Mucosa of descending colon (tissue), 3 donors: ENCODE data around the gene FSTL4. TPM values are rescaled to one million over a fixed set of nuclear protein-coding genes. Genes with fewer than 3 reads are reported as not detected.
A peak's percentile ranks its signal among the peaks of the same experiment; 100 is the strongest.

Experiments used
- ATAC-seq: fragments of 200-7000 bp; cut with Tn5 transposase; one replicate; pipeline ENCODE4 v1.9.1; 2020; ENCODE audit warnings: mild to moderate bottlenecking, moderate library complexity
- DNase-seq, 3 donors: peaks; one replicate each; pipeline ENCODE4 v3.0.0-alpha.2; 2020
- H3K36me3 ChIP-seq: fragments of 200-600 bp; one replicate; pipeline ENCODE4 v1.8.0; 2021; ENCODE audit warnings: low read depth, mild to moderate bottlenecking
- H3K4me1 ChIP-seq: fragments of 200-600 bp; one replicate; pipeline ENCODE4 v1.8.0; 2021; ENCODE audit warnings: low read depth, mild to moderate bottlenecking
- H3K4me3 ChIP-seq: fragments of 200-600 bp; one replicate; pipeline ENCODE4 v1.8.0; 2021; ENCODE audit warnings: mild to moderate bottlenecking
- H3K9me3 ChIP-seq: fragments of 200-600 bp; one replicate; pipeline ENCODE4 v1.8.0; 2021; ENCODE audit warnings: mild to moderate bottlenecking
- intact Hi-C, 2 donors: fragments of 100-400 bp; cut with DNase I in 1 of 2; cut with micrococcal nuclease in 1 of 2; formaldehyde crosslinking; loops; one replicate each; pipeline versions ENCODE4 v1.11.0 to v1.11.1; 2022; cut with DNase I, micrococcal nuclease
- total RNA-seq, 3 donors: library from RNA; stranded (reverse); fragmentation: NEBNext Ultra II Directional in 2 of 3; extraction: Animal tissue kit (Norgen Biotek cat#: 25700) in 2 of 3; gene quantifications; one replicate each; pipeline versions ENCODE4 v1.2.1 to v1.2.4, GENCODE V29; 2021 to 2023
- TF ChIP-seq, protein P1 (sequence below): fragments of 200-600 bp; IDR thresholded peaks from one replicate; pipeline ENCODE4 v1.8.0; 2022; ENCODE audit warnings: antibody characterized with exemption, mild to moderate bottlenecking
- donor health status: DM: no; HTN: no; CAD: no; lungs with moderate emphysema.
- donor health status: DM: no; HTN: no; CAD: no.
- donor health status: DM: no; HTN: yes; CAD: no.

FSTL4 gene
- total RNA-seq, 3 donors from 2014 or later: 0.29 to 0.77 (median 0.57) TPM

DNA sequence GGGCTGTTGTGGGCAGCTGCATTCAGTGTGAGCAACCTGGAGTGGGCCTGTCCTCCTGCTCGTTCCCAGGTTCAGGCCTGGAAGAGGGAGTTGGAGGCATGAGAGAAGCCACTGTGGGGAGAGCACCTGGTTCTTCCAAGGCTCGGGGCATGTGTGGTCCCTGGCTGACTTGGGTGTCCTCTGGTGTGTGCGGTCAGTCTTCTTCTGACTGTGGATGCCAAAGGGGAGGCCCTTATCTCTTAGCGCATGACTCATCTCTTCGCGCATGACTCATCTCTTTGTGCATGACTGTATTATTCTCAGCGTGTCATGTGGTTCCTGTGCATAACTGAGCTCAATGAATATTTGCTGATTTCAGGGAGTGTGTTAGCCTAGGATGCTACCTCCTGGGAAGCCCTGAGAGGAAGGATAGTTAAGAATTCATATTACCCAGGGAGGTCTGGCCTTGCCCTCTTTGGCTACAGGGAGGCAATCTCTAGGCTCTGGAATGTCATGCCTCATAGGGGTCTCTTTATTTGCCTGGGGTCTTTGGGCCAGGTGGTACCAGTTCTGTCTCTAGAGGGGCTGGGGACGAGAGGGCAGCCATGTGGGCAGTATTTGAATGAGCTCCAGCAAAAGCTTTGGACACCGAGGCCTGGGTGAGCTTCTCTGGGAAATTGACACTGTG lies 371.8 kb downstream of the FSTL4 start:
- DNase-seq (peak in 1 of 3 donors; percentile 23), ATAC-seq (peak; percentile 72)
- Histone ChIP-seq H3K4me3 (no peak overlapping the region), H3K9me3 (no peaks in the 10 kb centered on the region), H3K36me3 (no peaks in the 10 kb centered on the region), H3K4me1 (no peaks in the 10 kb centered on the region)
- intact Hi-C loops: no loop called here
- TF ChIP-seq, protein P1, sequence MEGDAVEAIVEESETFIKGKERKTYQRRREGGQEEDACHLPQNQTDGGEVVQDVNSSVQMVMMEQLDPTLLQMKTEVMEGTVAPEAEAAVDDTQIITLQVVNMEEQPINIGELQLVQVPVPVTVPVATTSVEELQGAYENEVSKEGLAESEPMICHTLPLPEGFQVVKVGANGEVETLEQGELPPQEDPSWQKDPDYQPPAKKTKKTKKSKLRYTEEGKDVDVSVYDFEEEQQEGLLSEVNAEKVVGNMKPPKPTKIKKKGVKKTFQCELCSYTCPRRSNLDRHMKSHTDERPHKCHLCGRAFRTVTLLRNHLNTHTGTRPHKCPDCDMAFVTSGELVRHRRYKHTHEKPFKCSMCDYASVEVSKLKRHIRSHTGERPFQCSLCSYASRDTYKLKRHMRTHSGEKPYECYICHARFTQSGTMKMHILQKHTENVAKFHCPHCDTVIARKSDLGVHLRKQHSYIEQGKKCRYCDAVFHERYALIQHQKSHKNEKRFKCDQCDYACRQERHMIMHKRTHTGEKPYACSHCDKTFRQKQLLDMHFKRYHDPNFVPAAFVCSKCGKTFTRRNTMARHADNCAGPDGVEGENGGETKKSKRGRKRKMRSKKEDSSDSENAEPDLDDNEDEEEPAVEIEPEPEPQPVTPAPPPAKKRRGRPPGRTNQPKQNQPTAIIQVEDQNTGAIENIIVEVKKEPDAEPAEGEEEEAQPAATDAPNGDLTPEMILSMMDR: no peak

DNA sequence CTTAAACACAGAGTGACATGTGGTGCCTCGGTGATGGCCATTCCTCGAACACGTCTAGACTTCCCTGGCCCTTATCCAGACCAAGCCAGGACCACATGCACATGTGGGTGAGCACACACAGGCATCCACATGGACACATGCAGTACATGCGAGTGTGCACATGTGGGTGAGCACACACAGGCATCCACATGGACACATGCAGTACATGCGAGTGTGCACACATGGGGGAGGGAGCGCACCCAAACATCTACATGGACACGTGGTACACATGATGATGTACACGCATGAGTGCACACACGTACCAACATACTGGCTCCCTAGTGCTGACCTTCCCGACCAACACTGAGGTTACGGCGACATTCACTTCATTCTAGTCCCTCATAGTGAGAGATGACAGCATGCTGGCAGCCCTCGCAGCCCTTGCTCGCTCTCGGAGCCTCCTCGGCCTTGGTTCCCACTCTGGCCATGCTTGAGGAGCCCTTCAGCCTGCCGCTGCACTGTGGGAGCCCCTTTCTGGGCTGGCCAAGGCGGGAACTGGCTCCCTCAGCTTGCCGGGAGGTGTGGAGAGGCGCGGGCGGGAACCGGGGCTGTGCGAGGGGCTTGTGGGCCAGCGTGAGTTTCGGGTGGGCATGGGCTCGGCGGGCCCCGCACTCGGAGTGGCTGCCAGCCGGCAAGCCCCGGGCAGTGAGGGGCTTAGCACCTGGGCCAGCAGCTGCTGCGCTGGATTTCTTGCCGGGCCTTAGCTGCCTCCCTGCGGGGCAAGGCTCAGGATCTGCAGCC lies 373.7 kb downstream of the FSTL4 start:
- intact Hi-C loops: no loop called here
- TF ChIP-seq, protein P1: no peak
- Histone ChIP-seq H3K4me3 (no peak overlapping the region), H3K9me3 (no peaks in the 10 kb centered on the region), H3K36me3 (no peaks in the 10 kb centered on the region), H3K4me1 (no peaks in the 10 kb centered on the region)
- no peak for DNase-seq
- ATAC-seq: no peak

DNA sequence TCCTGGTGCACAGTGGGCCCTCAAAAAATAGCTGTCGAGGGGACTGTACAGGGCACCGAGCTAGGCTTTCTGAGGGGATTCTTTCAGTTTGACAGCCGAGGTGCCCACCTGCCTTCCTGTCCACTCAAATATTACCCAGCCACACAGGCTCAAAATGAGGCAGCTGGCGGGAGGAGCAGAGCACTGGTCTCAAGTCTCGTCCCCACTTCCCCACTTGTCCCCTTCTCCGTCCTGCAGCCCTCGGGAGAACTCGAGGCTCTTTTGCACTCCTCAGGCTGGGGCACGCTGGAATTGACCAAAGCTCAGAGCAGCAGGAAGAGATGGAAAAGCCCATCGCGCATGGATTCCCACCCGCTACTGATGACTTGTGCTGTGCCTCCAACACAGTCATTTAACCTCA lies 375.4 kb downstream of the FSTL4 start:
- no peak overlapping the region for H3K4me3 ChIP-seq
- H3K4me1 ChIP-seq: peaks cover 5% of the 10 kb centered on the region
- TF ChIP-seq, protein P1: no peak
- no peaks in the 10 kb centered on the region for H3K9me3 ChIP-seq
- intact Hi-C loops: no loop called here
- H3K36me3 ChIP-seq: no peaks in the 10 kb centered on the region
- ATAC-seq (no peak), DNase-seq (no peak)

DNA sequence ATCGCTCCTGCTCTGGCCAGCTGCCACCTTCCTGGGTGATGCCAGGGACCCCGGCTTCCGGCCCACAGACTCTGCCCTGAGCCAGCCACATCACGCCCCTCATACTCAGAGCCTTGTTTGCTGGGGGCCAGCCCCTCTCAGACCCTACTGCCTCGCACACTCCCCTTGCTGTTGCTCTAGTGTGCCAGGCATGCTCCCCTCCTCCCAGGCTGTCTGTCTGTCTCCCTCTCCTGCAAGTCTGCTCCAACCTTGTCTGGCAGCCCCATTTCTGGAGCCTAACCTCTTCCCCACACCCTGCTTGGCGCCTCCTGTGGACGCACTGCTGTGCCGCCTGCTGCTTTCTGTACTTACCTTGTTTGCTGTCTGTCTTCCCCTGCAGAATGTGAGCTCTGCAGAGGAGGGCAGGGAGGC lies 375.8 kb downstream of the FSTL4 start:
- no peaks in the 10 kb centered on the region for H3K36me3 ChIP-seq
- DNase-seq (no peak), ATAC-seq (no peak)
- no peak overlapping the region for H3K4me3 ChIP-seq
- no peaks in the 10 kb centered on the region for H3K9me3 ChIP-seq
- peaks cover 10% of the 10 kb centered on the region for H3K4me1 ChIP-seq
- TF ChIP-seq, protein P1: no peak
- intact Hi-C loops: no loop called here

DNA sequence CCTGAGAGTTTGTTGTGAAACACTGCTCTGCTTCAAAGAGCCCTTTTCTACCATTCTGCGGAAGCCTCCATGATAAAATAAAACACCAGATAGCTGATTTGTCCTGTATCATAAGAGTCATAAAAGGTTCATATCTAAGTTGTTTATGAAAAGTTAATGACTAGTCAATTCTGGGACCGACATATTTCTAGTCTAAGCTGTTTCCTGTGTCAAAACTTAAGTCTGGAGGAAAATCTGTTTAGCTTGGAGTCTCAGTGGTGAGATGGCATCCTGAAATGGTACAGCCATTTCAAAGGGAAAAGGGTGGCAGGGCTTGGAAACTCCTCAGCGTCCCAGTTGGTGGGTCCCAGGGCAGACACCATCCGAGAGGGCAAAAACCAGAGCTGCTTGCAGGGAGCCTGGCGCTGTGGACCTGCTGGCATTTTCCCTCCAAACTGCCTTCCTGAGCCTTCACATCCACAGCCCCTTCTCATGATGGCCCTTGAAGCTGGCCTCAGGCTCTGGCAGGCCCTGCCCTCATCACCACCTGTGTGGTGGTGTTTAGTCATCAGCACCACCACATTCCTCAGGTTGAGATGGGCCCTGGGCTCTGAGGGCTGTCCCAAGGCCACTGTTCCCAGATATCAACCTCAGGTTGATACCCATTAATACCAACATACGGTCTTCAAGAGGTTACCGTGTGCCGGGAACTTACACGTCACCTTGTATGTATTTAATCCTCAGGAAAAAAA lies 376.5 kb downstream of the FSTL4 start:
- DNase-seq (no peak), ATAC-seq (no peak)
- TF ChIP-seq, protein P1: no peak
- Histone ChIP-seq H3K4me1 (peaks cover 14% of the 10 kb centered on the region), H3K4me3 (no peak overlapping the region), H3K36me3 (no peaks in the 10 kb centered on the region), H3K9me3 (no peaks in the 10 kb centered on the region)
- intact Hi-C loops: no loop called here
